Endothelial cell of hepatic sinusoid (primary cell): ENCODE data around the gene MIEF2.
"Not testable (repeated sequence)": the region's sequence is repeated elsewhere in the genome, so short reads cannot be mapped to it uniquely, and the experiment has no call there.

Experiments
- in situ Hi-C: cut with HindIII; loops from 2 replicates; pipeline ENCODE4 v1.10.0; 2017; ENCODE audit warnings: low sequenced_read_pairs

Gene MIEF2

DNA sequence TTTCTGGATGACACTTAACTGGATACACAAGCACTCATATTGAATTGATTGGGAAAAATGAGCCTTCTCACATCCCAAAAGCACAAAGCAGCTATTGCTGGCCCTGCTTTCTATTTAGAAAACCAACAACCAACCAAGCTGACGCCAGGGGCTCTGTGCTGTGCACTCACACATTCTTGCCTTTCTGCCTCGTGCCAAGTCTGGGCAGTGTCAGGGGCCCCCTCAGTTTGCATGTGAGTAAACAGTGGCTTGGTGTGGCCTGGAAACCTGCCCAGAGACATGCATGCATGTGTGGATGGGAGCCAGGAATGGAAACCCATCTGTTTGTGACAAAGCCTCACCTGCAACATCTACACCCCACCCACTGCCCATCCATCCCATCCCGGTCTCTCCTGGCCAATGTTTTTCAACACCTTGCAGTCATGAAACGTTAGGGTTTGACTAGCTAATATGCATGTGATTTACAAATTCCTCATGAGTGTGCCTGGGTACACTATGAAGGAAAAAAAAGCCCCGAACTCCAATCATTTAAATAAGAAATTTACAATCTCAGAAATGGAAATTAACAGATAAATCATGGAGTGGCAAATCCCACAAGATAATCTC lies 20.4 kb downstream of the MIEF2 start:
- in situ Hi-C loops: no loop called here

DNA sequence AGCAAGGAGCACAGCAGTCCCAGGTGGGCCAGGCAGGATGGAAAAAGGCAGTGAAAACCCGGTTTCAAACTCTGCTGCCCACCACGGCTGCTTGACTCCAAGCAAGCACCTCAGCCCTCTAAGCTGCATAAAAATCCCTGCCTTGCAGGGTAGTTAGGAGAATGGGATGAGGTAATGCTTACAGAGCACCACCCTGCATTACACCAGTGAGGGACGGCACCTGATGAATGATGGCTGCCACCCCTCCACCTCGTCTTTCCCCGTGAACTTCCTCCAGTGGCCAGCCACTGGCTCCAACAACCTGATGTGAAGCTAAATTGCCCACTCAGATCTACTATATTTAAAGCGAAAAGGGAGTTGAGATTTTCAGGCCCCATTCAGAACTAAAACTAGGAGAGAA lies 21.3 kb downstream of the MIEF2 start:
- in situ Hi-C loops: no loop called here

DNA sequence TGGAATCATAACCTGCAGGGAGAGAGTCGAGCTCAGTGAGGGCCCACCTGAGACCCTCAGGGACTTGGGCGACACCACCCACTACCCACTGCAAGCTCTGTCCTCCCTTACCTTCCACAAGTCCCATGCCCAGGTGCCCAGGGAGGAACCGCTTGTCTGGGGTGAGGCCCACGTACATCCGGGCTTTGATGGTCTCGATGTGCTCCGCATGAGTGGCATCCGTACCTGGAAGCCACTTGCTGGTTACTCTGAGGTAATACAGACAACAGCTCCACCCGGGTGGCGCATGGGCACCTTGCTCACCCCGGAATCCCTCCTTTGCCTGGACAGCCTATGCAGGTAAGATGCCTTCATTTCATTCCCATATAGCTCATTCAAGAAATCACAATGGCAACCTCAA lies 24.8 kb downstream of the MIEF2 start:
- in situ Hi-C loops: no loop called here

DNA sequence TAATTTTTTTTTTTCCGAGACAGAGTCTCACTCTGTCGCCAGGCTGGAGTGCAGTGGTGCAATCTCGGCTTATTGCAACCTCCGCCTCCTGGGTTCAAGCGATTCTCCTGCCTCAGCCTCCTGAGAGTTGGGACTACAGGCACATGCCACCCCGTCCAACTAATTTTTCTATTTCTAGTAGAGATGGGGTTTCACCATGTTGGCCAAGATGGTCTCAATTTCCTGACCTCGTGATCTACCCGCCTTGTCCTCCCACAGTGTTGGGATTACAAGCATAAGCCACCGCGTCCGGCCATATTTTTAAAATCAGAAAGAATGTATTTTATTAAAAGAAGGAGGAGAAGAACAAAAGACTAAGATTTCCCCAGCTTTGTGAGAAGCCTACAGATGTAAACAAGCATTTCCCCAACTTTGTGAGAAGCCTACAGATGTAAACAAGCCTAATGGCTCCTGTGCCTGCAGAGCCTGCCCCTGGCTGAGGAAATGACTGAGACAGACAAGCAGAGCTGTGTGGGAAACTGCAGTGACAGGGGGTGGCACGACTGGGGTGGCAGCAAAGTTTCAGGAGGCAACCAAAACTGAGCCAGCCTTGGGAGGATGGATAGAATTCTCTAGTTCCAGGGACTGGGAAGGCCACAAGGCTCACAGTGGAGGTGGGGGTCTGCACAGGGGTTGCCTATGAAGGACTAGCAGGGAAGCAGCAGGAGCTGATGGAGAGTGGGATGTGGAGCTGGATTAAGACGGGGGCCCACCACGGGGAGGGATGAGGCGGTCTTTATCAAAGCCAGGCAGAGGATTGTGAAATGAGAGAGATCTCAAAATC lies 31.5 kb downstream of the MIEF2 start:
- in situ Hi-C loops: no loop called here

DNA sequence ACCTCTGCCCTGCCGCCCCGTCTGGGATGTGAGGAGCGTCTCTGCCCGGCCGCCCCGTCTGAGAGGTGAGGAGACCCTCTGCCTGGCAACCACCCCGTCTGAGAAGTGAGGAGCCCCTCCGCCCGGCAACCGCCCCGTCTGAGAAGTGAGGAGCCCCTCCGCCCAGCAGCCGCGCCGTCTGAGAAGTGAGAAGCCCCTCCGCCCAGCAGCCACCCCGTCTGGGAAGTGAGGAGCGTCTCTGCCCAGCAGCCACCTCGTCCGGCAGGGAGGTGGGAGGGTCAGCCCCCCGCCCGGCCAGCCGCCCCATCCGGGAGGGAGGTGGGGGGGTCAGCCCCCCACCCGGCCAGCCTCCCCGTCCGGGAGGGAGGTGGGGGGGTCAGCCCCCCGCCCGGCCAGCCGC lies 37.6 kb downstream of the MIEF2 start:
- in situ Hi-C loops: not testable (repeated sequence)

DNA sequence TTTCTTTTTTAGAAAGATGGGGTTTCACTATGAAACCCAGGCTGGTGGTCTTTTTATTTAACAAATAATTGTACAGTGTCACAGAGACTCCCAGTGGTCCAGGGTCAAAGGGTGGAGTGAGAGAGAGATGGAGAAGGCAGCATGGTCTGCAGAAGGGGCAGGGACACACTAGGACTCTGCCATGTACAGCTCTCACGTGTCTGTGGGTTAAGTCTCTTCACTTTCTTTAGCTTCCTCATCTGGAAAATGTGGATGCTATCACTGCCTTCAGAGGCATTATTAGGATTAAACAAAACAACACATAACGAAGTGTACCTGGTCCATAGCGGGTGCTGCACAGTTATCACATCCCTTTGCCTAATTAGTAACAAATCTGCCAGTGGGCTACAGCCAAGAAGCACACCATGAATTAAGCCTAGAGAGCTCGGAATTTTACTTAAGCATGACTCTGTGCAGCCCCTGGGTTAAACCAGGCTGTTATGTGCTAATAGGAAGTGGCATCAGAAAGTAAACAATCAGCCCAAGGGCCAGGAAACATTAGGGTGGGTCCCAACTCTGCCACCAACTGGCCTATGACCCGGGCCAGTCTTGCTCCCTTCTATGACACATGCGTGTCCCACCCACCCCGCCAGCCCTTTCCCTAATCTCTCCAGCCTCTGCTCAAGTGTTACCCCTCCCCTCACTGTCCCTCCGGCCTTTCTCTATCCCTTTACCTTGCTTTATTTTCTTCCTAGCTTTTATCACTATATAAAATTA lies 40.4 kb downstream of the MIEF2 start:
- in situ Hi-C loops: no loop called here

DNA sequence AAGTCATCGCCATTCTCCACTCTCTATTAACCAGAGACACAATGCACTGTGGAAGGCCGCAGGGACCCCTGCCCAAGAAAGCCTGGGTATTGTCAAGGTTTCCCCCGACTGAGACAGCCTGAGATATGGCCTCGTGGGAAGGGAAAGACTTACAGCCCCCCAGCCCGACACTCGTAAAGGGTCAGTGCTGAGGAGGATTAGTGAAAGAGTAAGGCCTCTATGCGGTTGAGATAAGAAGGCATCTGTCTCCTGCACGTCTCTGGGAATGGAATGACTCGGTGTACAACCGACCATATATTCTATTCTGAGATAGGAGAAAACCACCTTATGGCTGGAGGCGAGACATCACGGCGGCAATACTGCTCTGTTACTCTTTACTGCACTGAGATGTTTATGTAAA lies 42.7 kb downstream of the MIEF2 start:
- in situ Hi-C loops: not testable (repeated sequence)

DNA sequence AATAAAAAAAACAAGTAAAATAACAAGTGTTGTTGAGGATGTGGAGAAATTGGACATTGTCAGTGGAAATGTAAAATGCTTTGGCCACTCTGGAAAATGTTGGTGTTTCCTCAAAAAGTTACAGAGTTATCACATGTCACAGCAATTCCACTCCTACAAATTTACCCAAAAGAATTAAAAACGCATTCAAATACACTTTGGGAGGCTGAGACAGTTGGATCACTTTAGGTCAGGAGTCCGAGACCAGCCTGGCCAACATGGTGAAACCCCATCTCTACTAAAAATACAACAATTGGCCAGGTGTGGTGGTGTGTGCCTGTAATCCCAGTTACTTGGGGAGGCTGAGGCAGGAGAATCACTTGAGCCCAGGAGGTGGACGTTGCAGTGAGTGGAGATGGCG lies 48.7 kb downstream of the MIEF2 start:
- in situ Hi-C loops: no loop called here

DNA sequence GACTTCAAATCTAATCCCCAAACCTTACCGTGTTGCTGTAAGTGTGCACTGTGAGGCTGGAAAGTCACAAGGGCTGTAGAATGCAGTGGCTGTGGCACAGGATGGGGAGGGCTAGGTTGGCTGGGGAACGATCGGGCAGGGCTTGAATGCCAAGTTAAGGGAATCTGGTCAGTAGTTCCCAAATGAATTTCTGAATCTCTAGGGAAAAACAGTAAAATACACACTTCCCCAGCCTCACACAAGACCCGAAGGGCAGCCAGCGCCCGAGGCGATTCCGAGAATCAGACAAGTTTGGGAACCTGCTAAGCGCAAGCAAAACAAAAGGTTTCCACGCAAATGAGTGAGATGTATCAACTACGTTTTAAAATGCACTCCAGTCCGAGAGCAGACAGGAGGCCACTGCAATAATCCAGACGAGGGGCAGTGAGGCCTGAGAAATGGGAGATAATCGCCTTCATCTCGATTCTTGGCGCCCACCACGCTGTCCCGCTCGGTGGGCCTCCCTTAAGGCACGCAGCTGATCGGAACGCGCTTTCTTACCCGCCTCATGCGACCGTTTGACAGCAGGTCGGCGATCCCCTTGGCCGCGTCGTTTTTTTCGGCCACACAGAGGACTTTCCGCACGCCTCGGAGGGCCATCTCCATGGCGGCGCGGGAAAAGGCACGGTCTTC lies 53.7 kb downstream of the MIEF2 start:
- in situ Hi-C loops: loop anchor here (5.0 kb wide), 1 partner anchor 42 kb away; no protein-coding TSS in a partner anchor

DNA sequence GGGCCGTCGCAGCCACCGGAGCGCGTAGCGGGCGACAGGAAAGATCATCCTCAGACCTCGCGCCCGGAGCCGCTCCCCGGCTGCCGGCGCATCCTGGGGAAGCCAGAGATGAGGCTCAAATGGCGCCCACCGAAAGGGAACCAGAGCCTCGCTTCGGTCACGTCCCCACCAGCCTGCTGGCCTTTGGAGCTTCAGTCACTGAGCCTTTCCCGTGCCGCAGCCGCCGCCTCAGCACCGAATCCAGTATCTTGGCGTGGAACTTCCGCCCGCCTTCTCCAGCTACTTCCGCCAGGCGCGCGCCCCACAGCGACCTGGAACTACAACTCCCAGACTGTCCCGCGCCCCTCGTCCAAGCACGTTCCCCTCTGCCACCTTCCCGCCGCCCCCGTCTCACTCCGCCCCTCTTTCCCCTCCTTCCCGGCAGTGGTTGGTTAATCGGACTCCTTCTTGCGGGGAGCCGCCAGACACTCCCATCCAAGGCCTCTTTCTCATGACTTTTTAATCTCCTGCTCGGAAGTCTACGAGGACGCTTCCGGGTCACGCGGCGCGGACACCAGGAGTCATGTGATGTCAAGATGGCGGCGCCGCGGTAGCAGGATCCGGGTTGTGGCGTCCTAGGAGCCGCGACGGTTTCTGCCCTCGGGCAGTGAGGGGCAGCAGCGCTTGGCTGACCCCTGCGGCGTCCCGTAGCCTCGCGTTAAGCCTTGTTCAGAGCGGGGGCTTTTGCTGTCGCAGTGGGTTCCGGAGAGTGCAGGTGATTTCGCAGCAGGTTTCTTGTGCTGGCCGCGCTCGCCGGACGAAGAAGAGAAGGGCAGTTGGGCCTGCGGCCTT lies 54.5 kb downstream of the MIEF2 start, which contains the start of the genes SMCR8 and TOP3A:
Gene SMCR8, plus strand, starts transcription at position 563 of the 831 bp plus-strand sequence. CDS start 497 bp downstream, outside the sequence.
Gene TOP3A, minus strand, starts transcription at position 264 of the 831 bp plus-strand sequence. Its CDS starts 216 bp downstream, at position 48.
- in situ Hi-C loops: loop anchor here (5.0 kb wide), 1 partner anchor 43 kb away; no protein-coding TSS in a partner anchor

DNA sequence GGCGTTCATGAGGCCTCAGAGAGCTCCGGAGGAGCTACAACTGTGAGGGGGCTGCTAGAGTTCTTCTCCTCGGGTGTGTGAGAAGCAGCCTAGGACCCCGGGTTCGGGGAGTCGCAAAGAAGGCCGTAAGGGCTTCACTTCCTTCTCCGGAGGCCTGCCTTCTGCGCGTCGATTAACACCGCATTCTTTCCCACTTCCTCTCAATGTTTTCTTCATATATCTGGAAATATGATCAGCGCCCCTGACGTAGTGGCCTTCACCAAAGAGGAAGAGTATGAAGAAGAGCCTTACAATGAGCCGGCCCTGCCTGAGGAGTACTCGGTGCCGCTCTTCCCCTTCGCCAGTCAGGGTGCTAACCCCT lies 55.1 kb downstream of the MIEF2 start:
- in situ Hi-C loops: no loop called here

DNA sequence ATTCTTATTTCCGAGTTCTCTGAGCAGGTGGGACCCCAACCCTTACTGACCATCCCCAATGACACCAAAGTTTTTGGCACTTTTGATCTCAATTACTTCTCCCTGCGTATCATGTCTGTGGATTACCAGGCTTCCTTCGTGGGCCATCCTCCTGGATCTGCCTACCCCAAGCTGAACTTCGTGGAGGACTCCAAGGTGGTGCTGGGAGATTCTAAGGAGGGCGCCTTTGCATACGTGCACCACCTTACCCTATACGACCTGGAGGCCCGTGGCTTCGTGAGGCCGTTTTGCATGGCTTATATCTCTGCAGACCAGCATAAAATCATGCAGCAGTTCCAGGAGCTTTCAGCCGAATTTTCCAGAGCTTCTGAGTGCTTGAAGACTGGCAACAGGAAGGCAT lies 55.5 kb downstream of the MIEF2 start:
- in situ Hi-C loops: no loop called here
